Bronchial epithelial cell (primary cell): Measurements from ENCODE around the gene CNDP1. TPM values are rescaled to one million over a fixed set of nuclear protein-coding genes. Genes with fewer than 3 reads are reported as not detected.

Experiments used
- DNase-seq: peaks from one replicate; pipeline ENCODE4 v3.0.0-alpha.2; 2010; ENCODE audit warnings: low read depth
- FAIRE-seq: peaks from 2 replicates; lab custom pipeline; 2011; peaks lifted over from hg19 to GRCh38; lab: Jason Lieb, UNC
- H3K27me3 ChIP-seq: 2 replicates; pipeline ENCODE4 v1.5.1; 2011; ENCODE audit warnings: low read length; ENCODE audit not compliant: control insufficient read depth, insufficient read depth
- H3K36me3 ChIP-seq: 2 replicates; pipeline ENCODE4 v1.5.1; 2011; ENCODE audit warnings: low read length; ENCODE audit not compliant: control insufficient read depth, insufficient read depth
- H3K4me3 ChIP-seq: 2 replicates; pipeline ENCODE4 v1.5.1; 2011; ENCODE audit warnings: mild to moderate bottlenecking, low read depth, low read length, control low read depth
- total RNA-seq: library from RNA; depleted of rRNA; stranded (reverse); fragments of >200 nt; gene quantifications from 2 replicates; pipeline ENCODE4 v1.2.1, GENCODE V29; 2014
- TF ChIP-seq, protein P1 (sequence below): IDR thresholded peaks from 2 replicates; pipeline ENCODE4 v1.5.1; 2011; ENCODE audit warnings: mild to moderate bottlenecking, moderate library complexity, low read length, control low read depth, inconsistent platforms; ENCODE audit not compliant: insufficient read depth, severe bottlenecking

The CNDP1 gene, protein sequence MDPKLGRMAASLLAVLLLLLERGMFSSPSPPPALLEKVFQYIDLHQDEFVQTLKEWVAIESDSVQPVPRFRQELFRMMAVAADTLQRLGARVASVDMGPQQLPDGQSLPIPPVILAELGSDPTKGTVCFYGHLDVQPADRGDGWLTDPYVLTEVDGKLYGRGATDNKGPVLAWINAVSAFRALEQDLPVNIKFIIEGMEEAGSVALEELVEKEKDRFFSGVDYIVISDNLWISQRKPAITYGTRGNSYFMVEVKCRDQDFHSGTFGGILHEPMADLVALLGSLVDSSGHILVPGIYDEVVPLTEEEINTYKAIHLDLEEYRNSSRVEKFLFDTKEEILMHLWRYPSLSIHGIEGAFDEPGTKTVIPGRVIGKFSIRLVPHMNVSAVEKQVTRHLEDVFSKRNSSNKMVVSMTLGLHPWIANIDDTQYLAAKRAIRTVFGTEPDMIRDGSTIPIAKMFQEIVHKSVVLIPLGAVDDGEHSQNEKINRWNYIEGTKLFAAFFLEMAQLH
- total RNA-seq = not detected in 2 replicates

DNA sequence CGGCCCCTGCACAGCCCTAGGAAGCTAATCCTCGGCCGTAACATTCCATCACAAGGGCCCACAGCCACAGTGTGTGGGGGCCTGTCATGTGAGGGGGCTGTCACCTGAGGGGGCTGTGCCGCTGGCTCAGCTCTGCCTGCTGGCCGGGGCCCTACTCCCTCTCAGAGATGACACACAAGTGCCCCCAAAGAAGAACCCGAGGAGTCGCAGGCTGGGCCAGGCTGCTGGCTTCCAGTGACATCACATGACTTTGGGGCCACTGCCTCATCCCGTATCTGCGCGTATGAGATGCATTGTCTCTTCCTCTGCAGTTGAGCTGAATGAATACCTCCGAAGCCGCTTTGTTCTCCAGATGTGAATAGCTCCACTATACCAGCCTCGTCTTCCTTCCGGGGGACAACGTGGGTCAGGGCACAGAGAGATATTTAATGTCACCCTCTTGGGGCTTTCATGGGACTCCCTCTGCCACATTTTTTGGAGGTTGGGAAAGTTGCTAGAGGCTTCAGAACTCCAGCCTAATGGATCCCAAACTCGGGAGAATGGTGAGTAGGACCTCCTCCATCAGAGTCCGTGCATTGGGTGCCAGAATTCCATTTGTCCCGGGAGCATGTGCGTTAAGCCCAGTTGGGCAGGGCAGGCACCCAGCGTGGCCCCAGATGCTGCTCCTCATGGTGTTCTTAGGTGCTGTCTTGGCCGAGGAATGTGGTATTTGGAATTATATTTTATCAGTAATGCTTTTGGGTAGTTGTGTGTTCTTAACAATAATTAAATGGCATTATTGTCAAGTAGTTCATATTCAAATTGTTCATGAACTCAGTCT, at the start of gene CNDP1:
TSS of gene CNDP1 (plus strand) at position 351 of the 820 bp plus-strand sequence. CDS start at position 519, 168 bp downstream.
- H3K27me3 ChIP-seq = no peaks in the 10 kb centered on the region
- TF ChIP-seq, protein P1, sequence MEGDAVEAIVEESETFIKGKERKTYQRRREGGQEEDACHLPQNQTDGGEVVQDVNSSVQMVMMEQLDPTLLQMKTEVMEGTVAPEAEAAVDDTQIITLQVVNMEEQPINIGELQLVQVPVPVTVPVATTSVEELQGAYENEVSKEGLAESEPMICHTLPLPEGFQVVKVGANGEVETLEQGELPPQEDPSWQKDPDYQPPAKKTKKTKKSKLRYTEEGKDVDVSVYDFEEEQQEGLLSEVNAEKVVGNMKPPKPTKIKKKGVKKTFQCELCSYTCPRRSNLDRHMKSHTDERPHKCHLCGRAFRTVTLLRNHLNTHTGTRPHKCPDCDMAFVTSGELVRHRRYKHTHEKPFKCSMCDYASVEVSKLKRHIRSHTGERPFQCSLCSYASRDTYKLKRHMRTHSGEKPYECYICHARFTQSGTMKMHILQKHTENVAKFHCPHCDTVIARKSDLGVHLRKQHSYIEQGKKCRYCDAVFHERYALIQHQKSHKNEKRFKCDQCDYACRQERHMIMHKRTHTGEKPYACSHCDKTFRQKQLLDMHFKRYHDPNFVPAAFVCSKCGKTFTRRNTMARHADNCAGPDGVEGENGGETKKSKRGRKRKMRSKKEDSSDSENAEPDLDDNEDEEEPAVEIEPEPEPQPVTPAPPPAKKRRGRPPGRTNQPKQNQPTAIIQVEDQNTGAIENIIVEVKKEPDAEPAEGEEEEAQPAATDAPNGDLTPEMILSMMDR = no peak
- no peaks in the 10 kb centered on the region for H3K36me3 ChIP-seq
- DNase-seq = no peak
- no peak for FAIRE-seq
- H3K4me3 ChIP-seq = no peak within 1 kb of the TSS

DNA sequence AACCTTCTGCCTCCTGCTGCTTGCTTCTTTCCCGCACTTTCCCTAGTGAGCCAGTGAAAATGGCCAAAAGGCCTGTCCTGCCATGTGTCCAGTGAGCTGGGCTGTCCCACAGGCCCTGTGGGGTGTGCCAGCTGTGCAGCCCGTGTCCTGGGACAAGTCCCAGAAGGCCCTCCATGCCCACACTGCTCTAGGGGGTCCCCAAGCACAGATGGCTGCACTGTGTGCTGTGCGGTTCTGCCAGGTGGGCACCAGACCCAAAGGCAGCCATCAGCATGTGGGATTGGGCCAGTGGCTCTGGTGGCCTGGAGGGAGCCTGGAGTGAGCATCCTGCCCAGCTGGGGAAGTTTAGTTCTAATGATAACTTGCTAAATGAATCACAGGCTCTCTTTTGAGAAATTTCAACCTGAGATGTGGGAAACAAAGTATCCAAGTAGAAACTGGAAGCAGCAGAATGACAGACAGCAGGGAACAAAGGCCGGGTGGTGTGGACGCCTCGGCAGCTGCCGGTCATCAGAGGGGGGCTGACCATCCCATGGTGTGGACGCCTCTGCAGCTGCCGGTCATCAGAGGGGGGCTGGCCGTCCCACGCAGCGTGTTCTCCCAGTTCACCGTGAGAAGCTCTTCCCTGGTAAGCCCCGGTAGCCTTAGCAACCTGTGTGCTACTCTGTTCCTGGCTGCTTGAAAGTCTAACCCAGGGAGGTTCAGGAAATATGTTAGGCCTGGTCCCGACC, 48.0 kb upstream of the CNDP1 start:
- H3K4me3 ChIP-seq = no peak overlapping the region
- DNase-seq = no peak
- TF ChIP-seq, protein P1 = no peak
- no peaks in the 10 kb centered on the region for H3K36me3 ChIP-seq
- FAIRE-seq = no peak
- H3K27me3 ChIP-seq = no peaks in the 10 kb centered on the region

DNA sequence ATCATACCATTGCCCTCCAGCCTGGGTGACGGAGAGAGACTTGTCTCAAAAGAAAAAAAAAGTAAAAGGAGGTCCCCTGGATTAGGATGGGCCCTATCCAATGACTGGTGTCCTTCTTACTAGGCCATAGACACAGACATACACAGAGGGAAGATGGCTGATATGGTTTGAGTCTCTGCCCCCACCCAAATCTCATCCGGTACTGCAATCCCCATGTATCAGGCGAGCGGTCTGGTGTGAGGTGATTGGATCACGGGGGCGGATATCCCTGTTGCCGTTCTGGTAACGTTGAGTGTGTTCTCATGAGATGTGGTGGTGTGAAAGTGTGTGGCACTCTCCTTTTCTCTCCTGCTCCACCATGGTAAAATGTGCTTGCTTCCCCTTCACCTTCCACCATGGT, 45.9 kb upstream of the CNDP1 start:
- no peak overlapping the region for H3K4me3 ChIP-seq
- TF ChIP-seq, protein P1 = no peak
- H3K27me3 ChIP-seq = no peaks in the 10 kb centered on the region
- FAIRE-seq (peak; percentile 36), DNase-seq (no peak)
- H3K36me3 ChIP-seq = no peaks in the 10 kb centered on the region

DNA sequence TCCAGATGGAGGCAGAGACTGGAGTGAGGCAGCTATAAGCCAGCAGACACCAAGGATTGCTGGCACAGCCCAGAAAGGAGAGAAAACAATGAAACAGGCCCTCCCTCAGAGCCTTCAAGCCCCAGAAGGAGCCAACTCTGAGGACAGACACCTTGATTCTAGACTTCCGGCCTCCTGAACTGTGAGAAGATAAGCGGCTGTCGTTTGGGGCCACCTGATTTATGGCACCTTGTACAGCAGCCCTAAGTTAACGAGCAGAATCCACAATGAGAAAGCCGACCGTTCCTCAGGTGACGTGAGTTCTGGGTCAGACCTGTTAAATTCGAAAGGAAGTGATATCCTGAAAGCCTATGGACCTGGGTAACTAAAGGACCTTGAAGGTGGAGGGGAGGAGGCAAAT, 45.4 kb upstream of the CNDP1 start:
- Histone ChIP-seq H3K36me3 (no peaks in the 10 kb centered on the region), H3K27me3 (no peaks in the 10 kb centered on the region), H3K4me3 (no peak overlapping the region)
- TF ChIP-seq, protein P1 = no peak
- DNase-seq = no peak
- FAIRE-seq = no peak

DNA sequence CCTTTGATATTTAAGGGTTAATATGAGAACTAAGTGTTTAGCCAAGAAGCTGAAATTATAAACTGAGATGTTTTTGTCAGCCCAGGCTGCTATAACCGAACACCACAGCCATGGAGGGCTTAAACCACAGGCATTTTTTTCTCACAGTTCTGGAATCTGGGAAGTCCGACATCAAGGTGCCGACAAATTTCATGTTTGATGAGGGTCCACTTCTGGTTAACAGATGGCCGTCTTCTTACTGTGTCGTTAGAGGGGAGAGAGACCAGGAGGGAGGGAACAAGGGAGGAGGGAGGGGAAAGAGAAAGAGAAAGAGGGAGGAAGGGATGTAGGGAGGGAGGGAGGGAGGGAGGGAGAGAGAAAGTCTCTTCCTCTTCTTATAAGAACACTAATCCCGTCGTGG, 44.6 kb upstream of the CNDP1 start:
- DNase-seq (no peak), FAIRE-seq (no peak)
- TF ChIP-seq, protein P1 = no peak
- no peak overlapping the region for H3K4me3 ChIP-seq
- no peaks in the 10 kb centered on the region for H3K36me3 ChIP-seq
- no peaks in the 10 kb centered on the region for H3K27me3 ChIP-seq
